BLaER1 (cell line): ENCODE results near the gene IQCH.

Source experiments
- H3K27ac ChIP-seq: shearing (Covaris generic); formaldehyde crosslinking; 2 replicates; pipeline ENCODE4 v1.8.1; 2022
- H3K27me3 ChIP-seq: shearing (Covaris generic); formaldehyde crosslinking; 2 replicates; pipeline ENCODE4 v1.8.1; 2022
- H3K36me3 ChIP-seq: shearing (Covaris generic); formaldehyde crosslinking; 2 replicates; pipeline ENCODE4 v1.8.1; 2022
- H3K4me1 ChIP-seq: shearing (Covaris generic); formaldehyde crosslinking; 2 replicates; pipeline ENCODE4 v1.8.1; 2022
- H3K4me2 ChIP-seq: shearing (Covaris generic); formaldehyde crosslinking; 2 replicates; pipeline ENCODE4 v1.8.1; 2022
- H3K4me3 ChIP-seq: shearing (Covaris generic); formaldehyde crosslinking; 2 replicates; pipeline ENCODE4 v1.8.1; 2022
- H3K9ac ChIP-seq: shearing (Covaris generic); formaldehyde crosslinking; 2 replicates; pipeline ENCODE4 v1.8.1; 2022
- H3K9me3 ChIP-seq: shearing (Covaris generic); formaldehyde crosslinking; 2 replicates; pipeline ENCODE4 v1.8.1; 2022
- H4K20me1 ChIP-seq: shearing (Covaris generic); formaldehyde crosslinking; 2 replicates; pipeline ENCODE4 v1.8.1; 2022
- Cebpa-rat ChIP-seq: shearing (Covaris generic); IDR thresholded peaks from 2 replicates; pipeline ENCODE4 v1.8.1; 2022

IQCH gene

DNA sequence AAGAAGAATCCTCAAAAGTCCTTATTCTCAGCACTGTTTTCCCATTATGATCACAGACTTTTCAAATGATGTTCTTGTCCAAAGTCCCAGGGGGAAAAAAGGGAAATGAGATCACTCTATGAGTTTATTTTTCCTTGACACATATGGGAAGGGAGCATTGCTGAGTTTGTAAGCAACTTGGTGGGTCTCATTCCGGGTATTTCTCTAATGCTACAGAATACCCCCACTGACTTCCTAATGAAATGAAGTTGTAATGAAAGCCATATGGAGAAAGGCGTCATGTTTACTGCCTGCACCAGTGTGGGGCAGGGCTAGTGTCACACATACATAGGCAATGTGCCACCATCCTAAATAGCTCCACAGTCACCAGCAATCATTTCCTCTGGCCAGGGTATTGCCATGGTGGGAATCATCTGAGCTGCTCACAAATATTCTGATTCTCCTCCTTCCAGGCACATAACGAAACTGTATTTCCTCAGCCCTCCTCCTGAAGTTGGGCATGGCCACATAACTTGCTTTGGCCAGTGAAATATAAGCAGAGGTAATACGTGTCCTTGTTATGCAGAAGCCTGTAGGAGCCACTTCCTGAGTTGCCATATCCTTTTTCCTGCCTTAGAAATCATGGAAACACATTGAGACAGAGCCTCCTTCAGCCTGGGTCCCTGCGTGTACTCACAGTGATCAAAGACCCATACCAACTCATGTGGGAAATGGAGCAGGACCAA is 225.4 kb downstream of the IQCH start:
- no peak overlapping the region for H3K4me3 ChIP-seq
- H4K20me1 ChIP-seq, result no peaks in the 10 kb centered on the region
- no peaks in the 10 kb centered on the region for H3K4me1 ChIP-seq
- no peak for TF ChIP-seq Cebpa-rat
- H3K9ac ChIP-seq, result no peak overlapping the region
- no peaks in the 10 kb centered on the region for H3K36me3 ChIP-seq
- H3K4me2 ChIP-seq, result no peak overlapping the region
- H3K27ac ChIP-seq, result no peak overlapping the region
- H3K9me3 ChIP-seq, result no peaks in the 10 kb centered on the region
- H3K27me3 ChIP-seq, result no peaks in the 10 kb centered on the region

GRCh38 chr15:67480741-67481140 is 226.2 kb downstream of the IQCH start:
- Histone ChIP-seq H3K9me3 (no peaks in the 10 kb centered on the region), H3K4me3 (no peak overlapping the region)

DNA sequence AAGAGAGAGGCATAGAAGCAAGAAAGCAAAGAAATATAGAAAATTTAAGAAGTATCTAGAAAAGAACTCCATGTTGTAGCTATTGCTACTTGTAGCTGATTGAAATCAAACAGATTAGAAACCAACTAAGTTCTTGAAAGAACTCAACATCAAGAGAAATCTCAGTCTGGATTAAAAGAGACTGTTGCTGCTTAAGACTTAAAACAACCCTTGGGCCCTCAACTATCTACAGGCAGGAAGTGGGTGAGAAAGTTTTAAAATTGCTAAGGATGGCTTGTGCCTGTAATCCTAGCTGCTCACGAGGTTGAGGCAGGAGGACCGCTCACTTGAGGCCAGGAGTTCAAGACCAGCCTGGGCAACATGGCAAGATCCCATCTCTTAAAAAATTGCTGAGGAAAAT is 227.1 kb downstream of the IQCH start:
- Histone ChIP-seq H3K4me3 (no peak overlapping the region), H4K20me1 (no peaks in the 10 kb centered on the region), H3K36me3 (no peaks in the 10 kb centered on the region), H3K27me3 (no peaks in the 10 kb centered on the region), H3K4me1 (no peaks in the 10 kb centered on the region), H3K9me3 (no peaks in the 10 kb centered on the region), H3K4me2 (no peak overlapping the region), H3K27ac (no peak overlapping the region), H3K9ac (no peak overlapping the region)
- no peak for TF ChIP-seq Cebpa-rat

More at GRCh38 chr15:67480741-67481140, 226.2 kb downstream of the IQCH start:
- H3K4me1 ChIP-seq, result no peaks in the 10 kb centered on the region
- no peak overlapping the region for H3K27ac ChIP-seq
- H3K27me3 ChIP-seq, result no peaks in the 10 kb centered on the region
- H3K36me3 ChIP-seq, result no peaks in the 10 kb centered on the region
- no peak overlapping the region for H3K4me2 ChIP-seq
- no peak for TF ChIP-seq Cebpa-rat
- no peaks in the 10 kb centered on the region for H4K20me1 ChIP-seq
- no peak overlapping the region for H3K9ac ChIP-seq

GRCh38 chr15:67495585-67495984 is 241.0 kb downstream of the IQCH start:
- Histone ChIP-seq H3K27me3 (no peaks in the 10 kb centered on the region), H4K20me1 (no peaks in the 10 kb centered on the region), H3K4me1 (no peaks in the 10 kb centered on the region), H3K4me3 (no peak overlapping the region), H3K36me3 (no peaks in the 10 kb centered on the region), H3K4me2 (no peak overlapping the region), H3K27ac (no peak overlapping the region), H3K9me3 (no peaks in the 10 kb centered on the region), H3K9ac (no peak overlapping the region)
- no peak for TF ChIP-seq Cebpa-rat

DNA sequence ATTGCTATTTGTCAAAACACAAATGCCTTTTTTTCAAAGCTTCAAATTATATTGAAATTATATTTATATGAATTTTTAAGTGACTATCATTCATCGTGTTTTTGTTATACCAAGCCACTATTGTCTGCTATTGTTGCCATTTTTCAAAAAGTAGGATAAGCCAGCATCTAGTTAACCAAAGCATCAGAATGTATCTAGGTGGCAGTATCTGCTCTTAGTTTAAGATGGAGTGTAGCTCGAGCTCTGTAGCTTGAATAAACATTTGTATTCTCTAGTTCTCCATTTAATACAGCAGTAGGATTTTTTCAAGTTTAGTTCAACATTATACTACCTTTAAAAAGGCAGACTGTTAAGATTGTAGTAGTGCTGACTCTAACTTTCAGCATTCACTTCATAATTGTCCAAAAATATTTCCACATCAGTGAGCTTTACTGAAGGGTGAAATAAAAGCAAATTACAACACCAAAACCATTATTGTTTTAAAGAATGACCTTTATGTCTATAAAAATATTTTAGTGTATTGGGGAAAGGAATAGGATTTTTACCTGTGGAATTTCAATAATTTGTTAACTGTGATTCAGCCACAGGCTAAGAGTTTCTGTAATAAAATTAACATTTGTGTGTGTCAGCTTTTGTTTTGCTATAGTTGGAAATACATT is 246.7 kb downstream of the IQCH start:
- TF ChIP-seq Cebpa-rat, result no peak
- no peaks in the 10 kb centered on the region for H3K27me3 ChIP-seq
- H3K27ac ChIP-seq, result no peak overlapping the region
- no peak overlapping the region for H3K4me3 ChIP-seq
- no peak overlapping the region for H3K9ac ChIP-seq
- no peaks in the 10 kb centered on the region for H3K9me3 ChIP-seq
- H3K36me3 ChIP-seq, result no peaks in the 10 kb centered on the region
- H4K20me1 ChIP-seq, result no peaks in the 10 kb centered on the region
- no peak overlapping the region for H3K4me2 ChIP-seq
- peaks cover 5% of the 10 kb centered on the region; the same call in 1 of the 2 replicates for H3K4me1 ChIP-seq

DNA sequence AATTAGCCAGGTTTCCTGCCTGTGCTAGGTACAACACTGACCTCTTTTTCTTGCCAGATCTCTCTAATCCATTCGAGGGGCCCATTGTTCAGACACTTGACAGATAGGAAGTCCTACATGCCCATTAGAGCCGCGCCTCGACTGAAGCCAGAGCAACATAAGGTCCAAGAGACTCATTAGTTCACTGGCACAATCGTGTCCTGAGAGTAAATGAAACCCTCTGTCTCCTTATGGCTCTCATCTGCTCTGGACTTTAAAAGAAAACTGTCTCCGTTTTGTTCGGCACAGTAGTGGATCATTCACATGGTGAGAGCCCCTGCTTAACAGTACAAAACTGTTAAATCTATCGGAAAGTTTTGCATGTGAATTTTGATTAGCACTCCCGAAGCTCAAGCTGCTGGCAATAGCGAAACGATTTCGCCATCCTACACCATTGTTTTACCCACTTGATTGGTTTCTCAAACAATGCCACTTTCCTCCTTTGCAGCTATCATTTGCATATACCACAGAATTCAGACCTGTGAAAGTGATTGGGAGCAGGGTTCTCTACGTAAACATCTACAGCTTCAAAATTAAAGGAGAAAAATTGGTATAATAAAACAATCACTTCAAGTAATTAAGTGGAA is 247.4 kb downstream of the IQCH start:
- no peak overlapping the region for H3K9ac ChIP-seq
- H3K36me3 ChIP-seq, result no peaks in the 10 kb centered on the region
- no peak overlapping the region for H3K27ac ChIP-seq
- H3K4me1 ChIP-seq, result peaks cover 11% of the 10 kb centered on the region; the same call in 1 of the 2 replicates
- H4K20me1 ChIP-seq, result no peaks in the 10 kb centered on the region
- no peaks in the 10 kb centered on the region for H3K9me3 ChIP-seq
- TF ChIP-seq Cebpa-rat, result no peak
- no peaks in the 10 kb centered on the region for H3K27me3 ChIP-seq
- H3K4me3 ChIP-seq, result no peak overlapping the region
- H3K4me2 ChIP-seq, result no peak overlapping the region

DNA sequence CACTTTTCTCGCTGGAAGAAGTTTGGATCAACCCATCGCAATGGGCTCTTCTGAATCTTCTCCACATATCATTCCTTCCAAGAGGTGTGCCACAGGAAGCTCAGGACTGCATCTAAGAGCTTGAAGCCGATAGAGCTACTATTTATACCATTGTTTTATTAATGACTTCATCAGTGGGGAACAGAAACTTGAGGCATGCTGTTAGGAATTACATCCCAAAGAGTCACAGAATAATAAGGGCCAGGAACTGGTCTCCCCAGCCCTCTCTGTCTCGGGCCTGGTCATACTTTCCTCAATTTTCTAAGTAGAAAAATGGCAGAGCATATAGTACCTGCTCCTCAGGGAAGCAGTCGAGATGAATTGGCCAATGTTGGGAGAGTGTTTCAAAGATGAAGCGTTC is 249.5 kb downstream of the IQCH start:
- Histone ChIP-seq H3K9ac (no peak overlapping the region), H3K9me3 (no peaks in the 10 kb centered on the region), H3K4me1 (peaks cover 14% of the 10 kb centered on the region; the same call in 1 of the 2 replicates), H3K4me2 (no peak overlapping the region), H3K27me3 (no peaks in the 10 kb centered on the region), H4K20me1 (no peaks in the 10 kb centered on the region), H3K27ac (no peak overlapping the region), H3K36me3 (0 out of 2 replicates have a peak, but pooled peaks cover 4% of the 10 kb centered on the region), H3K4me3 (no peak overlapping the region)
- TF ChIP-seq Cebpa-rat, result no peak

DNA sequence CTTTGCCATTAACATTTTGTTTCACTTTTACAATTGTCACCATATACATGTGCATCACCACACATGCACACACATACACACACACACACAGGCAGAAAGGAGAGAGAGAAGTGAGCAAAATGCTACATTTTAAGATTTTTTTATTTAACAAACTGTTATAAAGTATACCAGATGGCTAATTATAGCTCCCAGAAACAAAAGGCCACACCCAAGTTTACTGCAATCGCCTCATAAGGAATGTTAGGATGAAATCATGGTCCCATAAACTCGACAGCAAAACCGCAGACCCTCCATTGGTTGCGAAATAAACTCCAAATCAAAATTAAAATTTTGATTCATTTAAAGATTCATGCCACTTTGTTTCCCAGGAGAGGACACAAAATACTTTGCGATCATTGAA is 250.2 kb downstream of the IQCH start:
- Histone ChIP-seq H3K9me3 (no peaks in the 10 kb centered on the region), H3K27me3 (no peaks in the 10 kb centered on the region), H3K4me1 (peaks cover 14% of the 10 kb centered on the region; the same call in 1 of the 2 replicates), H3K4me3 (no peak overlapping the region), H3K9ac (no peak overlapping the region), H3K4me2 (no peak overlapping the region), H4K20me1 (no peaks in the 10 kb centered on the region), H3K27ac (no peak overlapping the region), H3K36me3 (0 out of 2 replicates have a peak, but pooled peaks cover 6% of the 10 kb centered on the region)
- no peak for TF ChIP-seq Cebpa-rat

DNA sequence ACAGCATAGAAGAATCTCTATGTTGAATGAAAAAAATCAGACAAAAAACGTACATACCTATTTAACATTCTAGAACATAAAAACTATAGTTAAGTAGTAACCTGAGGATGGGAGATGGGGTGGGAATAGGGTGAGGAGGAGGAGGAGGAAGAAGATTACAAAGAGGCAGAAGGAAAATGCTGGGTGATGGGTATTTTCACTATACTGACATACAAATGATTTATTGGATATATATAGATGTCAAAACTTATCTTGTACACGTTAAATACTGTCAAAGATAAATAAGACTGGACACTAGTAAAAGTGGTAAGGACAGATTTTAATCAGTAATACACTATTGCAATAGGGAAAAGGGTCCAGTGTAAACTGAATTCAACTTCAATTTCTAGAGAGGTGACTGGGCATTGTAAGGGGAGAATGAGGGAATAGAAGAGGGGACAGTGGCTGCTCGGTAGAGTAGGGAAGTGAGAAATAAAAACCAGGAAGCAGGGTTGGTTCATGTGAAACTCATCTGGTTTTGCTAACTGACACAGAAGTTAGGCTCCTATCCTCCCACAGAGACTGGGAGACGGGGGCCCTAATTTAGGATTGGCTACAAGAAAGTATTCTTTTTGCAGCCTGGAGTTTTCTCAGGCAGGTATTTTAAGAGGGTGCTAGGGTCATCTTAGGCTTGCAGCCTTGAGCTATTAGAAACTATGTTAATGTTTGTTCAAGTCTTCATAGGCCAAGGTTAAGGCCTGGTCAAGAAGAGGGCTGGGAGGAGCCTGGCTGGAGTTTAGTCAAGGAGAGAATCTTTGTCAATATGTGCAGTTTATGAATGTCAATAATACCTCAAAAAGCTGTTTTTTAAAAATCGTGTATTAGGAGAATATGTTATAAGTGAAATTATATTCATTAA is 251.3 kb downstream of the IQCH start:
- Histone ChIP-seq H4K20me1 (no peaks in the 10 kb centered on the region), H3K4me3 (no peak overlapping the region), H3K4me1 (peaks cover 14% of the 10 kb centered on the region; the same call in 1 of the 2 replicates), H3K27me3 (no peaks in the 10 kb centered on the region), H3K9ac (no peak overlapping the region), H3K36me3 (0 out of 2 replicates have a peak, but pooled peaks cover 12% of the 10 kb centered on the region), H3K27ac (no peak overlapping the region), H3K4me2 (peak overlapping the region; percentile 14; the same call in 1 of the 2 replicates), H3K9me3 (no peaks in the 10 kb centered on the region)
- no peak for TF ChIP-seq Cebpa-rat
